HepG2 (cell line): ENCODE results near the gene EEF1A2. TPM values are rescaled to one million over a fixed set of nuclear protein-coding genes. Genes with fewer than 3 reads are reported as not detected.

Source experiments
- ASH2L ChIP-seq: fragments of 300-600, 200-600 bp; sonication (generic); IDR thresholded peaks from 2 replicates; pipeline ENCODE4 v1.7.0; 2017; ENCODE audit warnings: low read depth, mild to moderate bottlenecking, moderate library complexity, mixed read lengths, low read length; ENCODE audit not compliant: insufficient read length
- ETV6 ChIP-seq: sonication (generic); formaldehyde crosslinking; conservative IDR thresholded peaks from 2 replicates; pipeline ENCODE4 v1.4.0; 2020; ENCODE audit warnings: missing genetic modification reagents
- FOXO4 ChIP-seq: sonication (generic); formaldehyde crosslinking; conservative IDR thresholded peaks from 2 replicates; pipeline ENCODE4 v1.8.1; 2023; ENCODE audit warnings: missing genetic modification reagents
- PAWR ChIP-seq: sonication (generic); formaldehyde crosslinking; IDR thresholded peaks from 2 replicates; pipeline ENCODE4 v1.4.0; 2020; ENCODE audit warnings: missing genetic modification reagents, mild to moderate bottlenecking, borderline replicate concordance
- TRIM24 ChIP-seq: sonication (generic); formaldehyde crosslinking; IDR thresholded peaks from 2 replicates; pipeline ENCODE4 v1.8.0; 2022; ENCODE audit warnings: mild to moderate bottlenecking, missing genetic modification reagents
- TSC22D2 ChIP-seq: sonication (generic); formaldehyde crosslinking; IDR thresholded peaks from 2 replicates; pipeline ENCODE4 v1.5.1; 2020; ENCODE audit warnings: missing genetic modification reagents, mild to moderate bottlenecking, borderline replicate concordance
- ZBTB40 ChIP-seq, 2 experiments: fragments of 450-650 bp in 1 of 2; sonication (generic) in 1 of 2; formaldehyde crosslinking in 1 of 2; IDR thresholded peaks; 2 replicates each; pipeline versions ENCODE4 v1.6.1 to v1.8.0; 2016 to 2022; ENCODE audit warnings: antibody characterized with exemption in 1 of 2, mild to moderate bottlenecking in 1 of 2, missing genetic modification reagents in 1 of 2
- ZNF468 ChIP-seq: sonication (generic); formaldehyde crosslinking; IDR thresholded peaks from 2 replicates; pipeline ENCODE4 v1.8.0; 2022; ENCODE audit warnings: mild to moderate bottlenecking, moderate library complexity, missing genetic modification reagents
- ZNF782 ChIP-seq: sonication (generic); formaldehyde crosslinking; IDR thresholded peaks from 2 replicates; pipeline ENCODE4 v1.4.0; 2020; ENCODE audit warnings: missing genetic modification reagents, mild to moderate bottlenecking, borderline replicate concordance
- ZNF841 ChIP-seq: sonication (generic); formaldehyde crosslinking; IDR thresholded peaks from 2 replicates; pipeline ENCODE4 v1.8.1; 2023; ENCODE audit warnings: missing genetic modification reagents, borderline replicate concordance
- polyA plus RNA-seq, 8 experiments: library from polyadenylated mRNA; depleted of rRNA in 3 of 8; stranded (reverse) in 7 of 8; unstranded in 1 of 8; fragments of >200 nt; fragmentation: Illumina TruSeq in 4 of 8; extraction: Trizol in 4 of 8; gene quantifications; 2 replicates each; pipeline versions ENCODE4 v1.2.1 to v1.2.3, GENCODE V29; 2011 to 2016; ENCODE audit warnings: low read depth in 4 of 8, missing spikeins in 1 of 8, mixed read lengths in 1 of 8; ENCODE audit not compliant: insufficient read depth in 1 of 8
- total RNA-seq, 5 experiments: library from RNA; depleted of rRNA; stranded (reverse); fragments of >200 nt; fragmentation: Illumina TruSeq; extraction: Trizol; gene quantifications; 2 replicates each; pipeline ENCODE4 v1.2.3, GENCODE V29; 2016; ENCODE audit warnings: low read depth in 1 of 5

Gene EEF1A2
- total and polyA plus RNA-seq, 2 of the 13 experiments (the other 11 are each of a cell fraction or from before 2014, with no cell fraction given): 0.44 to 0.87 TPM

GRCh38 chr20:63544241-63544957, 45.5 kb upstream of the EEF1A2 start (continued):
- TF ChIP-seq ZBTB40 (IDR thresholded peaks at IDR 0.05) (no peak), ZBTB40 (CRISPR knock-in tag; IDR thresholded peaks at IDR 0.05) (0 out of 2 replicates have a peak, but pooled peaks have one; percentile 25), TRIM24 (CRISPR knock-in tag) (peak; percentile 59; the same call in 1 of the 2 replicates), TSC22D2 (0 out of 2 replicates have a peak, but pooled peaks have one; percentile 25), ASH2L (peak; percentile 42), PAWR (CRISPR knock-in tag) (no peak), ZNF782 (CRISPR knock-in tag) (no peak), ZNF468 (CRISPR knock-in tag) (no peak), ZNF841 (CRISPR knock-in tag) (no peak), FOXO4 (no peak), ETV6 (CRISPR knock-in tag) (no peak)
